GM08714 (cell line): ENCODE data around the gene PTGER2.
A peak's percentile ranks its signal among the peaks of the same experiment; 100 is the strongest.

Source experiments
- H3K4me3 ChIP-seq: fragments of 200-500 bp; sonication (Bioruptor generic); 2 replicates; pipeline ENCODE4 v1.5.1; 2014; ENCODE audit warnings: mild to moderate bottlenecking, low read length, inconsistent platforms
- ZNF274 ChIP-seq: IDR thresholded peaks from 2 replicates; pipeline ENCODE4 v1.6.1; 2012; ENCODE audit warnings: mild to moderate bottlenecking, low read depth, low read length

PTGER2 gene, protein sequence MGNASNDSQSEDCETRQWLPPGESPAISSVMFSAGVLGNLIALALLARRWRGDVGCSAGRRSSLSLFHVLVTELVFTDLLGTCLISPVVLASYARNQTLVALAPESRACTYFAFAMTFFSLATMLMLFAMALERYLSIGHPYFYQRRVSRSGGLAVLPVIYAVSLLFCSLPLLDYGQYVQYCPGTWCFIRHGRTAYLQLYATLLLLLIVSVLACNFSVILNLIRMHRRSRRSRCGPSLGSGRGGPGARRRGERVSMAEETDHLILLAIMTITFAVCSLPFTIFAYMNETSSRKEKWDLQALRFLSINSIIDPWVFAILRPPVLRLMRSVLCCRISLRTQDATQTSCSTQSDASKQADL

DNA sequence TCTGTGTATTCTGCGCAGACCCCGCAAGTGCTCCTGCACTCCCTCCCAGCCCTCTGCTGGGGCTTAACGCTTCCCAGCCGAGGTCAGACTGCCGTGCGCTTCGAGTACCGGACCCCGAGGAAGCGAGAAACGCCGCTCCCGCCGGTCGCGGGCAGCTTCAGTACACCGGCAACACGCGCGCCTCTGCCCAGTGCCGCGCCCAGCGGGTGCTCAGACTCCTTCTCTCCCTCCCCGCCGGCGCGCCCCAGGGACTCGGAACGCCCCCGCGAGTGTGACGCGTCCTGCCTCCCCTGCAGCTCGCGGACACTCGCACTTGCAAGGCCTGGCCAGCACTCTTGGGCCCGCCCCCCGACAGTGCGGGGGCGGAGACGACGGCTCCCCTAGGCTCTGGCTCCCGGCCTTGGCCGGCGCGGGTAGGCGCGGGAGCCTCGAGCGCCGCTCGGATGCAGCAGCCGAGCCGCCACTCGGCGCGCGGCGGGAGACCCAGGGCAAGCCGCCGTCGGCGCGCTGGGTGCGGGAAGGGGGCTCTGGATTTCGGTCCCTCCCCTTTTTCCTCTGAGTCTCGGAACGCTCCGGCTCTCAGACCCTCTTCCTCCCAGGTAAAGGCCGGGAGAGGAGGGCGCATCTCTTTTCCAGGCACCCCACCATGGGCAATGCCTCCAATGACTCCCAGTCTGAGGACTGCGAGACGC lies at the start of gene PTGER2:
Gene PTGER2 (plus strand): TSS at position 410 of the 692 bp plus-strand sequence. CDS start 237 bp downstream, at position 647.
- H3K4me3 ChIP-seq: peak within 1 kb of the TSS; percentile 67; the same call in 1 of the 2 replicates

DNA sequence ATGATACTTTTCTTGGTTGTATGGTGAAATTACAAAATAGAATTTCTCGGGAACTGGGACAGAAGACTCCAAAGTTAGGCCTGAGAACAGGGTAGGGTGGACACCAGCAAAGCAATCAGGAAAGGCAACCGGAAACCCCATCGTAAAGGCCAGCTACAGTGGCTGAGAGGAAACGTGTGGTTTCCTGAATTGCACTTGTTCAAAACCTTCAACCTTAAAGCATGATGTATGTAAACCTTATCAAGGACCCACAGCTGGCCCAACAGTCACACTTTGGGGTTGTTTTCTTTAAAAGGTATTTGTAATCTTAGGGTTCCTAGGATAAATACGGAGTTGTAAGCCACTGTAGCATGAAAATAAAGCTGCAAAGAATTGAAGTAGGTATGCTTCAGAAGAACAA lies 48.9 kb upstream of the PTGER2 start:
- no peak overlapping the region for H3K4me3 ChIP-seq
- TF ChIP-seq ZNF274: no peak

More for the DNA sequence above, at the start of gene PTGER2:
- no peak for TF ChIP-seq ZNF274

DNA sequence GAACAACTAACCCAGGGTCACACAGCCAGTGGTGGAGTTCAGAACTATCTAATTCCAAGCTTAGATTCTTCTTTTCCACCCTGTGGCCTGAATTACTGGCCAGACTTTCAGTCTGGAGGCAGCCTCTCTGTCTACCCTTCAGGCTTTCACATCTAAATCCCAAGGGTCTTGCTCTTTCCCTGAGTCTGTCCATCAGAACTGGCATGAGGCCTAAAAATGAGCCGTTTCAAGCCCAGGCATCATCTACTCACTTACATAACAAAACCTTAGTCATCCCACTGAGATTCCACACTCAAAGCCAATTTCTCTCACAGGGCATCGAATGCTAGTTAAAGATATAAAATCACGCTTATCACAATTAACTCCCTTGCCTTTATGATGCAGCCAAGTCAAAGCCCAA lies 47.9 kb upstream of the PTGER2 start:
- no peak for TF ChIP-seq ZNF274
- no peak overlapping the region for H3K4me3 ChIP-seq

DNA sequence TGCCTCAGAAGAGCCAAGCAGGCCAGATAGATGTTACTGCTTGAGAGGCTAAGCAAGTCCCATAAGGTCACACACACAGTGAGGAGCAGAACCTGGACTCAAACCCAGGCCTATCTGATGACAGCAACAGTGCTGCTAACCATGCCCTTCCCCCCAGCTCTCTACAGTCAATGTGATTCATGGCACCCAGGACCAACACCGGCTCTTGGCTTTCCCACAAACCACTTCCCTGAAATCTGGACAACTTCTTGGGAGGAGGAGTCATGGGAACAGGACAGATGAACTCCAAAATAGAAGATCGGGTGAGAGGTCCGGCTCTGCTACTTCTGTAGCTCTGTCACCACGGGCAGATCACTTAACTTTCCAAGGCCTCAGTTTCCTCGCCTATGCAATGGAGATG lies 47.3 kb upstream of the PTGER2 start:
- H3K4me3 ChIP-seq: no peak overlapping the region
- TF ChIP-seq ZNF274: no peak

DNA sequence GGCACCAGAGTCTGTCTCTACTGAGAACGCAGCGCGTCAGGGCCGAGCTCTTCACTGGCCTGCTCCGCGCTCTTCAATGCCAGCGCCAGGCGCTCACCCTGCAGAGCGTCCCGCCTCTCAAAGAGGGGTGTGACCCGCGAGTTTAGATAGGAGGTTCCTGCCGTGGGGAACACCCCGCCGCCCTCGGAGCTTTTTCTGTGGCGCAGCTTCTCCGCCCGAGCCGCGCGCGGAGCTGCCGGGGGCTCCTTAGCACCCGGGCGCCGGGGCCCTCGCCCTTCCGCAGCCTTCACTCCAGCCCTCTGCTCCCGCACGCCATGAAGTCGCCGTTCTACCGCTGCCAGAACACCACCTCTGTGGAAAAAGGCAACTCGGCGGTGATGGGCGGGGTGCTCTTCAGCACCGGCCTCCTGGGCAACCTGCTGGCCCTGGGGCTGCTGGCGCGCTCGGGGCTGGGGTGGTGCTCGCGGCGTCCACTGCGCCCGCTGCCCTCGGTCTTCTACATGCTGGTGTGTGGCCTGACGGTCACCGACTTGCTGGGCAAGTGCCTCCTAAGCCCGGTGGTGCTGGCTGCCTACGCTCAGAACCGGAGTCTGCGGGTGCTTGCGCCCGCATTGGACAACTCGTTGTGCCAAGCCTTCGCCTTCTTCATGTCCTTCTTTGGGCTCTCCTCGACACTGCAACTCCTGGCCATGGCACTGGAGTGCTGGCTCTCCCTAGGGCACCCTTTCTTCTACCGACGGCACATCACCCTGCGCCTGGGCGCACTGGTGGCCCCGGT lies 46.4 kb upstream of the PTGER2 start, which contains the start of gene PTGDR:
Gene PTGDR (plus strand): TSS at position 198 of the 778 bp plus-strand sequence. CDS start 117 bp downstream, at position 315.
- peak within 1 kb of the TSS; percentile 1; the same call in 1 of the 2 replicates for H3K4me3 ChIP-seq
- no peak for TF ChIP-seq ZNF274

DNA sequence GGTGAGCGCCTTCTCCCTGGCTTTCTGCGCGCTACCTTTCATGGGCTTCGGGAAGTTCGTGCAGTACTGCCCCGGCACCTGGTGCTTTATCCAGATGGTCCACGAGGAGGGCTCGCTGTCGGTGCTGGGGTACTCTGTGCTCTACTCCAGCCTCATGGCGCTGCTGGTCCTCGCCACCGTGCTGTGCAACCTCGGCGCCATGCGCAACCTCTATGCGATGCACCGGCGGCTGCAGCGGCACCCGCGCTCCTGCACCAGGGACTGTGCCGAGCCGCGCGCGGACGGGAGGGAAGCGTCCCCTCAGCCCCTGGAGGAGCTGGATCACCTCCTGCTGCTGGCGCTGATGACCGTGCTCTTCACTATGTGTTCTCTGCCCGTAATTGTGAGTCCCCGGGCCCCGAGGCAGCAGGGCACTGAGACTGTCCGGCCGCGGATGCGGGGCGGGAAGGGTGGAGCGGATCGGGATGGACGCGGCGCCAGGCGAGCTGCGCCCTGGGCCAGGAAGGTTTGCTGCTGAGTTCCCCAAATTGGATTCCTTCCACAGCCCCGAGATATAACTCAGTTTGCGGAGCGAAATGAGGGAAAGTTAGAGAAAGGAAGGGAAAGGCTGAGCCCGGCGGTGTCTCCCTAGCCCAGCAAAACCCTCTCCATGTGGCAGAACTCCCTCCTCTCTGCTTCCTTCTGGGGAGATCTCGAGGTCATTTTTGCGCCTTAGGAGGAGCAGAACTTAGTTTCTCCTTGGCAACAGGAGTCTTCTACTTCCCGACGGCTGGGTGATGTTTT lies 45.6 kb upstream of the PTGER2 start:
- H3K4me3 ChIP-seq: peak overlapping the region; percentile 1; the same call in 1 of the 2 replicates
- TF ChIP-seq ZNF274: no peak

DNA sequence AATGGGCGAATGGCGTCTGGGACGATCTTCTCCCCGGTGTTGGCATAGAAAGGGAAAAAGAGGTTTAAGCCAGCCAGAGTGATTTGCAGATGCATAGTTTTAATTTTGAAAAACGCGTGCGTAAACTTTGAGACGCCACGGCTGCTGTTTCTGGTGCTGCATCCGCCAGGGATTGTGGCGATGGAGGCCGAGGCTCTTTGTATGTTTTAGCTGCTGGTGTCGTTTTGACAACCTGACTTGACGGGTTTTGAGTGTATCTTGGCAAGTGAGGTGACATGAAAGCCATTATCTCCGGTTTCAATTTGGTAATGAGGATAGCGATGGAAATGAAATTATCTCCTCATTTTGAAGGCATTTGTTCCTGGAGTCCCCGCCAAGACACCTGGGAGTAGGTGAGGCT lies 45.0 kb upstream of the PTGER2 start:
- TF ChIP-seq ZNF274: no peak
- no peak overlapping the region; the same call in 1 of the 2 replicates for H3K4me3 ChIP-seq

DNA sequence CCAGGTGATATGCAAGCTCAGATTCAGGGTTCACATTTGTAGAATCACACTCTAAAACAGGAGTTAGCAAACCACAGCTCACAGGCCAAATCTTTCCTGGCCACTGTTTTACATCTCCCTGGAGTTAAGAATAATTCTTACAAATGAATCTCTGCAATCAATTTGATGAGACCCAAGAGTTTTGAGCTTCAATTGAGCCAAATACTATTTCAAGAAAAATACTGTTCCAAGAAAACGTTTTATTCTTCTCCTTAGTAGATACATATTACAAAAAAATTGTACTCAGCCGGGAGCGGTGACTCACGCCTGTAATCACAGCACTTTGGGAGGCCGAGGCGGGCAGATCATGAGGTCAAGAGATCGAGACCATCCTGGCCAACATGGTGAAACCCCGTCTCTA lies 44.1 kb upstream of the PTGER2 start:
- no peak for TF ChIP-seq ZNF274
- no peak overlapping the region for H3K4me3 ChIP-seq

DNA sequence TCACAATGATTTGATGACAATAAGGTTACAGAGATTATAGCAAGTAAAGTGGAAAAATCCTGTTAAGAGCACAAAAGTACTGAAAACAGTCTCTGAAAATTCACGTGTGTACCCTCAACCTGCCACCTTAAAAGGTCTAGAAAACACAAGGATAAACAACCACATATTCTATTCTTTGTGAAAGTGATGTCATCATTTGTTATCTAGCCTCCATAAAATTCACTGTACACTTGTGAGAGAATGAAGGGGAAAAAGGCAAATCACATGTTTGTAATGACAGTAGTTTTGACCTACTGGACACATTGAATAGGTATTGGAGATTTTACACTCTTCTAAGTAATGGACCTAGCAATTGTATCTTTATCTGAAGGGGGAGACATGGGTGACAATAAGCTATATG lies 42.6 kb upstream of the PTGER2 start:
- TF ChIP-seq ZNF274: no peak
- no peak overlapping the region for H3K4me3 ChIP-seq

DNA sequence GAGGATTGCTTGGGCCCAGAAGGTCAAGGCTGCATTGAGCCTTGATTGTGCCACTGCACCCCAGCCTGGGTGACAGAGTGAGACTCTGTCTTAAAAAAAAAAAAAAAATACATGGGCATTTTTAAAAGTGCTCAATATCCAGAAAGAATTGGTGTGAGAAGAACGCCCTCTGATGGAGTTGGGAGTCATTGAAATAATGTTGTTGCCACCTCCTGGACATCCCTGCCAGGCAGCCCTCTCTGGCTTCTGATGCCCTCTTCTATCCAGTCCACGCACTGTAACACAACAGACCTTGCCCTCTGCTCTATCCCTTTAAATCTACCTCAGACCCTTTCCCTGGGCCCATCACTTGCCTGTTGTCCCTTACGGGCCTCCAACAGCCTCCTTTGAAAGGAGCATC lies 41.7 kb upstream of the PTGER2 start:
- no peak overlapping the region for H3K4me3 ChIP-seq
- no peak for TF ChIP-seq ZNF274

DNA sequence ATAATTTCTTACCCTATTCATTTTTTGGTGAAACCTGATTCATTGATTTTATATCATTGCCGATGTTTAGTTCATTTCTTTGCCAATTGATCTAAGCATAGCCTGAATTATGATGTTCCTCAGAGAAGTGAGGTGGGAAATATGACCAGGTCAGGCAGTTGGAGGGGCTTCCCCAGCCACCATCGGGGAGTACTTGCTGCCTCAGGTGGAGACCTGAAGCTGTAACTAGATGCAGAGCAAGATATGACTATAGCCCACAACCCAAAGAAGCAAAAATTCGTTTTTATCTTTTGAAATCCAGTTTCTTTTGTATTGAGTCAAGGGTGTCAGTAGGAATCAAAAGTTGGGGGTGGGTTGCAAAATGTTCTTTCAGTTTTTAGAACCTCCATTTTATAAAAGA lies 38.7 kb upstream of the PTGER2 start:
- no peak for TF ChIP-seq ZNF274
- no peak overlapping the region for H3K4me3 ChIP-seq

DNA sequence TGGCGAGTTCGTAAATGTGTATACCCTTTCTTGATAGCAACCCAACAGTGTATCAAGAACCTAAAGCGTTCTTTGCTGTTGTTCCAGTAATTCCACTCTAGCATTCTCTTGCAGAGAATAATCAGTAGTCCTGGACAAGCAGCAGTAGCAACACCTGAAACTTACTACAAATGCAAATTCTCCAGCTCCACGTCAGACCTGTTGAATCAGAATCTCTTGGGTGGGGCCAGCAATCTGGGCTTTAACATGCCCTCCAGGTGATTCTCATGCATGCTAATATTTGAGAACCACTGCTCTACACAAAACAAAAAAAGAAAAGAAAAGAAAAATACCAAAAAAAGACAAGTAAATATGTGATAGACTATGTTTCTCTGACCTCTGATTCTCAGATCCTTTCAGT lies 36.6 kb upstream of the PTGER2 start:
- H3K4me3 ChIP-seq: no peak overlapping the region
- TF ChIP-seq ZNF274: no peak

DNA sequence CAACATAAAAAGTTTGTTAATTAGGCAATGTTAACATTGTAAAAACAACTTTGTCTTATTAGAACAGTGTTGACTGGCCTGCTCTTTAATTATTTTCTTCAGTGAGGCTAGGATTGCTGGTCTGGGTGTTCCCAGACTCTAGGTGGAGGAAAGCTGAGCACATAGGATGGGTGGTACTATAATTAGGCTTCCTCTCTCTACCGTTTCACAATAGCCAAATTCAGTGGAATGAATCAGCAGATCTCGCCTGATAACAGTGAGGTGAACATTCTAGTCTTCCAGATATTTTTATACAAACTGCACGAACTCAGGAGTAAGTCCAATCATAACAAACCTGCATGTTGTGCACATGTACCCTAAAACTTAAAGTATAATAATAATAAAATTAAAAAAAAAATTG lies 34.7 kb upstream of the PTGER2 start:
- no peak for TF ChIP-seq ZNF274
- H3K4me3 ChIP-seq: no peak overlapping the region

DNA sequence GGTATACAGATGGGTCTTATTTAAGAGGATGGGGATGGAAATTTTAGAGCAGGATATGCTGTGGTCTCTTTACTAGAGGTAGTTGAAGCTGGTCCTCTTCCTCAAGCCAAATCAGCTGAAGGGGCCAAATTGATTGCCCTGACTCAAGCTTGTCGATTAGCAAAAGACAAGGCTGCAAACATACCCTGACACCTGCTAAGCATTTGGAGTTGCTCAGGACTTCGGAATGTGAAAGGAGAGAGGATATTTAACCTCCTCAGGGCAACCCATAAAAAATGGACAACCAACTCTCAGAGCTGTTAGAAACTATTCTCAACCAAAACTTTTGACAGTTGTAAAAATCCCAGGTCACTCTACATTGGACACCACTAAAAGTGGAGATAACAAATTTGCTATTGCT lies 31.0 kb upstream of the PTGER2 start:
- H3K4me3 ChIP-seq: no peak overlapping the region
- no peak for TF ChIP-seq ZNF274
